ENCODE measurements around the gene CD2BP2. TPM values are rescaled to one million over a fixed set of nuclear protein-coding genes. Genes with fewer than 3 reads are reported as not detected.
A peak's percentile ranks its signal among the peaks of the same experiment; 100 is the strongest.

The CD2BP2 gene
- total RNA-seq, 1 experiment from 2014 or later: 48.4 TPM

DNA sequence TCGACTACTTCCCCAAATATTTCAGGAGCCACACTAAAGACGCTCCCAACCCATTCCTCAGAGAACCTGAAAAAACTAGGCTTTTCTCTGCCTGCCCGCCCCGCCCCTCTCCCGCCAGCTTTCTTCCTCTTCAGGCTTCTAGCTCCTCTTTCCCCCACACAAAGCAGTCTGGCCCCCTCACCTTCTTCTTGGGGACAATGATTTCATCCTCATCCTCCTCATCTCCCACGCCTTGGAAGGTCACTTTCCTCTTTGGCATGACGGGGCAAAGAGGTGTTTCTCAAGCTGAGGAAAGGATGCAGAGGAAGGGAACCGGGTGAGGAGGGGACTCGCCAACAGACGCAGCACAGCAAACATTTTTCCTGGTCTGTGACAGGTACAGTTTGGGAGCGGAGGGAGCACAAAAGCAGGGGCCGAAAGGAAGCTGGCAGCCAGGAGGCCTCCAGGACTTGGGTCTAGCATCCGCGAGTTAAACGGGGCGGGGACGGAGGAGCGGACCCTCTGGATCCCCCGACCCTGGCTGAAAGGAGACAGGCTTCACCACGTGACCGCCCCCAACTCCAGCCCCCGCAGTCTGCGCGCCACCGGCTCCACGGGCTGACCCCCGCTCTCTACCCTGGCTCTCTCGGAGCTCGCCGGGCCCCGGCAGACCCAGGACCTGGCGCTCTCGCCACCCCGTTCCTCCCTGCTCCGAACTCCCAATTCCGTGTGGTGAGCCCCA lies 525 bp downstream of the CD2BP2 start:
- ChIA-PET CTCF (interaction anchor here (0.6 to 2.2 kb wide), 6 partner anchors 11 to 442 kb away, joined by 3 to 9 read pairs (median 4); partner anchors contain the start of gene ZNF771), POLR2A (interaction anchor here (0.8 to 8.1 kb wide), 18 partner anchors 8 to 304 kb away, joined by 3 to 132 read pairs (median 4); partner anchors contain the start of genes DCTPP1, FBRS, SEPTIN1 and TBC1D10B)
- Mint-ChIP-seq H3K4me3 (ENCODE audit: unreplicated experiment) (peak overlapping the region; percentile 94), H3K27ac (ENCODE audit: low read depth, unreplicated experiment) (peak overlapping the region; percentile 97), H3K36me3 (ENCODE audit: insufficient read depth, unreplicated experiment) (peaks cover 52% of the 10 kb centered on the region), H3K4me1 (ENCODE audit: insufficient read depth, unreplicated experiment) (peaks cover 35% of the 10 kb centered on the region), H3K27me3 (ENCODE audit: insufficient read depth, unreplicated experiment) (no peaks in the 10 kb centered on the region), H3K9me3 (ENCODE audit: unreplicated experiment) (no peaks in the 10 kb centered on the region)
- TF ChIP-seq, protein P1, sequence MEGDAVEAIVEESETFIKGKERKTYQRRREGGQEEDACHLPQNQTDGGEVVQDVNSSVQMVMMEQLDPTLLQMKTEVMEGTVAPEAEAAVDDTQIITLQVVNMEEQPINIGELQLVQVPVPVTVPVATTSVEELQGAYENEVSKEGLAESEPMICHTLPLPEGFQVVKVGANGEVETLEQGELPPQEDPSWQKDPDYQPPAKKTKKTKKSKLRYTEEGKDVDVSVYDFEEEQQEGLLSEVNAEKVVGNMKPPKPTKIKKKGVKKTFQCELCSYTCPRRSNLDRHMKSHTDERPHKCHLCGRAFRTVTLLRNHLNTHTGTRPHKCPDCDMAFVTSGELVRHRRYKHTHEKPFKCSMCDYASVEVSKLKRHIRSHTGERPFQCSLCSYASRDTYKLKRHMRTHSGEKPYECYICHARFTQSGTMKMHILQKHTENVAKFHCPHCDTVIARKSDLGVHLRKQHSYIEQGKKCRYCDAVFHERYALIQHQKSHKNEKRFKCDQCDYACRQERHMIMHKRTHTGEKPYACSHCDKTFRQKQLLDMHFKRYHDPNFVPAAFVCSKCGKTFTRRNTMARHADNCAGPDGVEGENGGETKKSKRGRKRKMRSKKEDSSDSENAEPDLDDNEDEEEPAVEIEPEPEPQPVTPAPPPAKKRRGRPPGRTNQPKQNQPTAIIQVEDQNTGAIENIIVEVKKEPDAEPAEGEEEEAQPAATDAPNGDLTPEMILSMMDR (IDR thresholded peaks at IDR 0.05; ENCODE audit: unreplicated experiment): no peak
- no peak for DNase-seq (ENCODE audit: unreplicated experiment)
- intact Hi-C loops (cut with micrococcal nuclease): no loop called here
- BruUV-seq (replicated peaks): no TSS peak

DNA sequence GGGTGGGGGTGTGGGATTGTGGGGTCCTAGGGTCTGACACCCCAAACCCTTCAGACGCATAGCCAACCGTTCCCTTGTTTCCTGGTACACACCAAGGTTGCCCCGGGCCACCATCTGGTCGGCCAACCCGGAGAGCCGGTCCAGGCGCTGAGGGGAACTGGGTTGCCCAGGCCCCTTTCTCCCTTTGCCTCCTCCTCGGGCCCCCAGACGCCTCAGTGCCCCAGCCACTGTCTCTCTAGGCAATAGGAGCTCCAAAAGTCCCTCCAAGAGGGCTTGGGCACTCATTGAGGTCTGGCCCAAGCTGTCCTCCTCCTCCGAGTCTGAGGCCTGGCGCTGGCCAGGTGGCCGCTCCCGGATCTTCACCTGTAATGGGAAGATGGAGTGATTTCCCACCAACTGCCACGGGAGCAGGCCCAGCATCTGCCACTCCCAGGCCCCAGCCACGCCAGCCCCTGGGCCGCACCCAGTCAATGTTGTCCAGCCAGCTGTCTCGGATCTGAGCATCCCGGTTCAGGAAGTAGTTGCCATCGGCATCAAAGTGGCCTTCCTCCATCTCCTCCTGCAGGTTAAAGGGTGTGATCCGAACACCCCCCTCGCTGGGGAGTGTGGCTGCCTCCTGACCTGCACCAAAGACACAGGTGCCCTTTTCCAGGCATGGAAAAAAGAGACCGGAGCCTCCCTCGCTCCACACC lies 1.5 kb downstream of the CD2BP2 start:
- ChIA-PET CTCF (interaction anchor here (0.6 to 2.2 kb wide), 6 partner anchors 12 to 58 kb away, joined by 3 to 9 read pairs (median 4); partner anchors contain the start of gene ZNF771), POLR2A (interaction anchor here (0.9 to 8.1 kb wide), 6 partner anchors 14 to 56 kb away, joined by 3 to 132 read pairs (median 7); partner anchors contain the start of genes TBC1D10B and ZNF48)
- DNase-seq (ENCODE audit: unreplicated experiment): no peak
- Mint-ChIP-seq H3K4me3 (ENCODE audit: unreplicated experiment) (peak overlapping the region; percentile 94), H3K27me3 (ENCODE audit: insufficient read depth, unreplicated experiment) (no peaks in the 10 kb centered on the region), H3K27ac (ENCODE audit: low read depth, unreplicated experiment) (peak overlapping the region; percentile 61), H3K36me3 (ENCODE audit: insufficient read depth, unreplicated experiment) (peaks cover 57% of the 10 kb centered on the region), H3K9me3 (ENCODE audit: unreplicated experiment) (no peaks in the 10 kb centered on the region), H3K4me1 (ENCODE audit: insufficient read depth, unreplicated experiment) (peaks cover 35% of the 10 kb centered on the region)
- TF ChIP-seq, protein P1 (IDR thresholded peaks at IDR 0.05; ENCODE audit: unreplicated experiment): no peak
- intact Hi-C loops (cut with micrococcal nuclease): no loop called here
- TSS peak; percentile 34 for BruUV-seq (replicated peaks)

DNA sequence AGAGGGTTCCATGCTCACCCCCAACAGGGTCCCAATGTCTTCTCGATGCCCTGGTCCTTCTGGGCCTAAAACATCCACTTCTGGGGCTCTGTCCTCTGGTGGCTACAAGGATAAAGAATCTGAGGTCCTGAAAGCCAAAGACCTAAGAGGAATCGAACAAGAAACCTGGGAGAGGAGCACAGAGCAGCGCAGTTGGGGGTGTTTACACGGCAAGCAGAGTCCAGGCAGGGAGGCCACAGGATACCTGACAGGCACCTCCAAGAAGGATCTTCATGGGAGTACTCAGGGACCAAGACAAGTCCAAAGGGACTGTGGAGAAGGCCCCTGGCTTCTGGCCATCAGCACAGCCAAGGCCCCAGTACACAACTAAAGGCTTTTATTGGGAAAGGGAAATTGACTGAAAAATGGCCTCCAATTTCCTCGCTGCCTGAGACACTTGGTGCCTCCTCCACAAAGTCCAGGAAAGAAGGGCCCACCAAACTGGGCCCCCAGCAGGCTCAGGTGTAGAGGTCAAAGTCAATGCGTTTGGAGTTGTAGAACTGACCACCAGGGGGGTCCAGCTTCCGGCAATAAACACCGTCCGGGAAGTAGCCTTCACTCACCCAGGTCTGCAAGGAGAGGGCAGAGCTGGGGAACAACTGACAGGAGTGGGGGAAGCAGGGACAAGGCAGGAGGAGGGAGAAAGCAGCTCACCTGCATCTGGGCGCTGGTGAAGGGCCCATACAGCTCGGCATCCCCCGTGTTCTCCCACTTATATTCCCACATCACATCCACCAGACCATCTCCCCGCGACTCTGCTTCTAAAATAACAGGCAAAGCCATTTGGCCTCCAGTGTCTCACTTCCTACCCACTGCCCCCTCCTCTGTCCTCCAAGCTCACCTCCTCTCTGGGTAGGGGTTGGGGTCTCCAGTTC lies 2.4 kb downstream of the CD2BP2 start:
- Mint-ChIP-seq H3K27me3 (ENCODE audit: insufficient read depth, unreplicated experiment) (no peaks in the 10 kb centered on the region), H3K27ac (ENCODE audit: low read depth, unreplicated experiment) (peak overlapping the region; percentile 61), H3K9me3 (ENCODE audit: unreplicated experiment) (no peaks in the 10 kb centered on the region), H3K4me1 (ENCODE audit: insufficient read depth, unreplicated experiment) (peaks cover 35% of the 10 kb centered on the region), H3K4me3 (ENCODE audit: unreplicated experiment) (peak overlapping the region; percentile 47), H3K36me3 (ENCODE audit: insufficient read depth, unreplicated experiment) (peaks cover 57% of the 10 kb centered on the region)
- CTCF ChIA-PET: interaction anchor here (0.6 to 1.8 kb wide), 4 partner anchors 16 to 58 kb away, joined by 3 to 5 read pairs (median 4); no protein-coding TSS in a partner anchor
- TF ChIP-seq, protein P1 (IDR thresholded peaks at IDR 0.05; ENCODE audit: unreplicated experiment): no peak
- no peak for DNase-seq (ENCODE audit: unreplicated experiment)
- intact Hi-C loops (cut with micrococcal nuclease): loop anchor here (1.0 kb wide), 1 partner anchor 17 kb away; no protein-coding TSS in a partner anchor
- POLR2A ChIA-PET: interaction anchor here (0.9 to 8.1 kb wide), 5 partner anchors 15 to 57 kb away, joined by 3 to 132 read pairs (median 6); partner anchors contain the start of genes TBC1D10B and ZNF48
- no TSS peak for BruUV-seq (replicated peaks)

Measured in MCF 10A (cell line).